Activated gamma-delta T cell treated with Interleukin-2 at 50 U/mL for 16 hours (primary cell): Measurements from ENCODE around the gene SLU7.

ENCODE experiments used
- DNase-seq: peaks from one replicate; pipeline ENCODE4 v3.0.0-alpha.2; 2020

SLU7 gene

GRCh38 chr5:160363660-160364395 is 55.1 kb downstream of the SLU7 start:
- no peak for DNase-seq

- no peak for DNase-seq
Measured at GRCh38 chr5:160363211-160363610, 55.7 kb downstream of the SLU7 start.

- DNase-seq, result no peak
Measured at GRCh38 chr5:160361624-160362228, 57.2 kb downstream of the SLU7 start.

GRCh38 chr5:160360310-160360709 is 58.6 kb downstream of the SLU7 start:
- no peak for DNase-seq

- no peak for DNase-seq
Measured at GRCh38 chr5:160359816-160360215, 59.1 kb downstream of the SLU7 start.

- no peak for DNase-seq
Measured at GRCh38 chr5:160359242-160359641, 59.6 kb downstream of the SLU7 start.

GRCh38 chr5:160357861-160358411 is 60.9 kb downstream of the SLU7 start:
- no peak for DNase-seq

GRCh38 chr5:160357394-160357793 is 61.5 kb downstream of the SLU7 start:
- no peak for DNase-seq

GRCh38 chr5:160356550-160357347 is 62.1 kb downstream of the SLU7 start:
- no peak for DNase-seq

GRCh38 chr5:160354666-160355065 is 64.2 kb downstream of the SLU7 start:
- no peak for DNase-seq

GRCh38 chr5:160353379-160353778 is 65.5 kb downstream of the SLU7 start:
- no peak for DNase-seq

- DNase-seq, result no peak
Measured at GRCh38 chr5:160352308-160352707, 66.6 kb downstream of the SLU7 start.
